Stimulated activated CD8-positive, alpha-beta memory T cell treated with anti-CD3 and anti-CD28 coated beads, Interleukin-2, amount 100 ng/mL, for 1 hour (primary cell): ENCODE data around the gene TOR4A.

Source experiments
- DNase-seq, 2 donors: peaks; one replicate each; pipeline ENCODE4 v3.0.0-alpha.2; 2020; ENCODE audit warnings: low read depth in 2 of 2

TOR4A gene

DNA sequence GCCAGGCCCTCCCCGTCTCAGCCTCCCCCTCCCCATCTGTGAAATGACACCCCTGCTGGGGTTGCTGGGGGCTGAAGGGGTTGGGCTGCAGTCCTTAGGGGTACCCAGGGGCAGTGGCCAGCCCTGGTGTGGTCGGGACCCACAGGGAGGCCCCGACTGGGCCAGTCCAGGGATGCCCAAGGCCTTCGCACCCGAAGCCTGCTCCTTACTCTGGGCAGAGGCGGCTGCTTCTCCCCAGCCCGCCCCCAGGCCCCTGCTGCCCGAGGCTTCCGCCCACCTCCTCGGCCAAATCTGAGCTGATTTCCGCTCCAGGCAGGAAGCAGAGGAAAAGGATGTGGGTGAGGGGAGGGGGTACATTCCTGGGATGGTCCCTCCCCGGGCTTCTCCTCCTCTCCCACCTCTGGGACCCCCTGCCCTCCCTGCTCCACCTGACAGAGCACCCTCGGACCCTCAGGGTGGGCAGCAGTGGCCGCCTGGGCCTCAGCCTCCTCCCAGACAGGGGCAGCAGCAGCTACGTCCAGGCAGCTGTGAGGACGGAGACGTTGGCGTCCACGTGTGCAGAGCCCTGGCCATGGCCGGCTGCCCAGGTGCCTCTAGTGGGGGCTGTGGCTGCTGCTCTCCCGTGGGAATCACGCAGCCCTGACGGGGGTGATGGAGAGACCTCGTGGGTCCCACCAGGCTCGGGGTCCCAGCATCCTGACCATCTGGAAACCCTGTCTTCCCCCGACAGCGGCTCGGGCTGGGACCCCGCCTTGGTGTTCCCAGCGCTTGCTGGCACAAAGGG lies 28.7 kb downstream of the TOR4A start:
- DNase-seq = no peak

DNA sequence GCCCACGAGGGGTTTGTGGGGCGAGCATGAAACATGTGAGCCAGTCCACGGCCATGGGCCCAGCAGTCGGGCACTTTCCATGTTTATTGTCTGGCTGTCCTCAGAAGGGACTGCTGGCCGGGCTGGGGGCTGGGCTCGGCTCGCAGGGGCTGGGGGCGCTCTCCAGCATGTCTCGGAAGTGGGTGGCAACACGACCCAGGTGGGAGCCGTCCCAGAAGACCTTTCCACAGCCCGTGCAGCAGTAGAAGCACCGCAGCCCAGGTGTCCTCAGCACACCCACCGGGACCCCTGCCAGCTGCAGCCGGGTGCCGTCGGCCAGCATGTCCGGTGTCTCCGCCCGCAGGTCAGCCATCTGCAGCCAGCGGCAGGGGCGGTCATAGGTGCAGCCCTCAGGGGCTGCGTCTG lies 29.3 kb downstream of the TOR4A start:
- no peak for DNase-seq

DNA sequence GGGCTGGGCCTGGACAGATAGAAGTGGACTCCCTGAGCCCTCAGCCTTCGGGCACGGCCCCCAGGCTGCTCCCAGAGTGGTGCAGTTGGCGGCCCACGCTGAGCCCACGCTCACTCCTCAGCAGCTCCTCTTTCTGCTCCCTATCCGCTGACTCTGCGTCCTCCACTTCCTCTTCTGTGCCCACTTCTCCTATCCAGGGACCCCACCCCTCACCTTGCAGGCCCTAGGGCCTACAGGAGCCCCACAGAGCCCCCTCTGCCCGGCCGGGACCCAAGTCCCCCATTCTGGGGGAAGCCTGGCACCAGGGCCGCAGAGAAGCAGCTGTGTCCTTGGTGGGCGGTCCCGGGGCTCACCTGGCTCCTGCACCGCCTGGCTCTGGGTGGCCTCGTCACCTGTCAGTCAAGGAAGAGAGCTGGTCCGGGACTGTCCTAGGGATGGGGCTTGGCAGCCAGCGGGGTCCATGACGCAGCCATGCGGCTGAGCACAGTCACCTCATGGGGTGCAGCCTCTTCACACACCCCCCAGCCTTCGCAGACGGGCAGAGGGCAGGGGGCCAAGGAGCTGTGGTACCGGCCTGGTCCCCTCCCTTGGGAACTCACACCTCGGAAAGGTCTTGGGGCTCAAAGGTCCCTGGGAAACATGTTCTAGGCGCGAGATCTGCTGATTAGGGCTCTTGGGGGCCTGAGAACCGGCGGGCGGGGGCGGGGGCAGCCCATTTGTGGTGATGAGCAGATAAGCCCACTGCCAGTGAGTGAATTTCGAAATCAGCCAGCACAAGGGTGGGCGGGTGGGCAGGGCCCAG lies 29.9 kb downstream of the TOR4A start:
- no peak for DNase-seq

DNA sequence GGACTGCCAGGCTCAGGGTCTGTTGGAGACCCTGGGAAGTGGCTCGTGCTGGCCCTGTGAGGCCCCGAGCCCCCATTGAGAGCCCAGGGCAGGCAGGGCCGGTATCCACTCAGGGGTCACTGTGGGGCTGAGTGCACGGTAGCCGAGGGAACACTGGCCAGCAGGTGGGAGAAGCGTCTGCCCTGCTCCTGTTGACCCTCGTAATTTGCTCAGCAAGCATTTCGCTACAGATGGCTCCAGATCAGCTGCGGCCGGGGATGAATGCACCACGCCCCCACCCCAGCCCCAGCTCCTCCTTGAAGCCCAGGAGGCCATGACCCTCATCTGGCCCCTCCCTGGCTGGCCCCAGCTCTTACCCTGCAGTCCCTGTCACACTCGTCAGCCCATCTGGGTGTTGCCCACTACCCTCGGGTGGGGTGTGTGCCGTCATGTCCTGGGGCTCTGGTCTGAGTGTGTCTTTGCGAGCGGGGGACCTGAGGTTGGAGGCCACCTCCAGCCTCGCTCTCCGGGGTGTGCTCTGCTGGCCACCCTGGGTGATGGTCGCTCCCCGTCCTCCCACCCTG lies 30.6 kb downstream of the TOR4A start:
- DNase-seq = no peak

DNA sequence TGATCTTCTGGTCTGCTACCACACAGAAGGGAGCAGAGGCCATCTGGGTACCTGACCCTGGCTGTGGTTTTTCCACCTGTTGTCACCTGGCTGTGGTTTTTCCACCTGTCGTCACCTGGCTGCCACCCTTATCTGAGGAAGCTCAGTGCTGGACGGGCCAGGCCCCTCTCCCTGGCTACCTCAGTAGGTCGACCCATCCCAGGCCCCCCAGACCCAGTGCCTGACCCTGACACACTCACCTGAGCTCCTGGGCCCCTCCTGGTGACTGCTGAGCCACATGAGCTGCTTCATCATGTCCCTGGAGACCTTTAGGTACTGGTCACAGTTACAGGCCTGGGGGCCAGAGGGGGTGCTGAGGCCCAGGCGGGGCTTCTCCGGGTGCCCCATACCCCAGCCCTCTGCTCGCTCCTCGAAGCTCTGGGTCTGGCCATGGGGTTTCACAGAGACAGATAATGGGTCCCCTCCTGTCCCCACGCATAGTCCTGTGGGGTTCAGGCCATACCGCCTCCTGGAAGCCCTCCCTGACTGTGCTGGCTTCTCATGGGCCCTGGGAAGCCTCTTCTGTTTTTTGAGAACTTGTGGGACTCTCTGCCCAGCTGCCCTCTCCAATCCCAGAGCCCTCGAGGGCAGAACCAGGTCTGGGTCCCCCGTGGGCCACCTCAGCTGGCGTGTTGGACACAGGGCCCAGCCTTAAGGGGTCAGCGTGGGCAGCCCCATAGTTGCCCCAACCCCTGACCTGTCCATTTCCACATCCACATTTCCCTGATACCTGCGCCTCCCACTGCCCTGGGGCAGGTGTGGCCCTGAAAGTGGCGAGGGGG lies 32.1 kb downstream of the TOR4A start:
- no peak for DNase-seq

DNA sequence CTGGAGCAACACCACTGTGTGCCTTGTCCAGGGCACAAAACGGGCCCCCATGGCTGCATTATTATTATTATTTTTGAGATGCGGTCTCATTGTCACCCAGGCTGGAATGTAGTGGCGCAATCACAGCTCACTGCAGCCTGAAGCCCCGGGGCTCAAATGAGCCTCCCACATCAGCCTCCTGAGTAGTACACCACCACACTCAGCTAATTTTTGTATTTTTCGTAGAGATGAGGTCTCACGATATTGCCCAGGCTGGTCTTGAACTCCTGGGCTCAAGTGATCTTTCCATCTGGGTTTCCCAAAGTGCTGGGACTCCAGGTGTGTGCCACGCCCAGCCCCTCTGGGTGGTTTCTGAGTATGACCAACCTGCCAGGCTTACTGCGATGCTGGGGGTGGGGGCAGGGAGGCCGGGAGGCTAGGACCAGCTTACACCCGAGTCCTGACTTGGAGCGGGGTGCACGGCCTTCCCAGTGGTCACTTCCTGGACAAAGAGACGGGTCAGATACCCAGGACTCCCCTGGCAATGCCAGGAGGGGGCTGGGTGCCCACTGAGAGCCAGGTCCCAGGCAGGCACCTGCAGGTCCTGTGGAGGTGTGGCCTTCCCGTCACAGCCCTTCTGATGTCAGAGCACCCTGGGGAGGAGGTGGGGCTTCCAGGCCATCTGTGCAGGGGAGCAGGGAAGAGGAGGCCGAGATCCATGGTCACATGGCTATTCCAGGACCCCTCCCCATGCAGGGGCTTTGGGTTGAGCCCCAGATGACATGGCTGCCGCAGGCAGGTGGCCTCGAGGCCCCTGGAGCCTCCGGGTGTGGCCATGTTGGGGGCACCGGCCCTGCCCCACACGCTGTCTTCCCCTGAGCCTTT lies 32.9 kb downstream of the TOR4A start:
- DNase-seq = no peak

DNA sequence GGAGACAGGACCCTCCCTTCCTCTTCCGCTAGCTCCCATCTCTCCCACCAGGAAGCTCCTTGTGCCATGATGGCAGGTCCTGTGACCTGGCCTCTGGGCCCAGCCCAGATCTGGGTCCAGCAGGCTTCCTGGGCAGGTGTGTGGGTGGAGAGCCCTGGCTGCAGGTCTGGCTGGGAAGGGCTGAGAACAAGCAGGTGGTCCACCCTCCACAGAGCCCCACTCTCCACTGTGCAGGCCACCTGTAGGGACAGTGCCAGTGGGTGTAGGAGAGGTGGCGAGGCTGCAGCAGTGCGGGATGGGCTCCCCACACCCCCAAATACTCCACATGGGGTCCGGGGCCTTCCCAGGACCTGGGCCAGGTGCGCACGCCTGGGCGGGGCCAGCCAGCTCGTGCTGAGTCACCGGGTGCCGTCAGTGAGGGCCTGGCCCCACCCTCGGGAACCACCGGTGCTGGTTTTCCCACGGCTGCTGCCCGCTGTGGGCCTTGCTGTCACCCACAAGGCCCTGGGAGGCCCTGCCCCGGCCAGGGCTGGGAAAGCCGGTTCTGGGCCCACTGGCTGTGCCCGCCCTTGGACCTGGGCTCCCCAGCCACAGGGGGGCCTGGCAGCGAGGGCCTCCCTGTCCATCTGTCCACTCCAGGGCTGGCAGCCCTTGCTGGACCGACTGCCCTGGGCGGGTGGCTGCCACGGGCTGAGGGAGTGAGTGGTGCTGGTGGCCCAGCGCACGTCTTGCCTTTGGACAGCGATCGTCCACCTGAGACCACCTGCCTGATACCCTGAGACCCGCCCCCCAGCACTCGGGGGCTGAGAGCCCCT lies 33.9 kb downstream of the TOR4A start:
- DNase-seq = no peak

DNA sequence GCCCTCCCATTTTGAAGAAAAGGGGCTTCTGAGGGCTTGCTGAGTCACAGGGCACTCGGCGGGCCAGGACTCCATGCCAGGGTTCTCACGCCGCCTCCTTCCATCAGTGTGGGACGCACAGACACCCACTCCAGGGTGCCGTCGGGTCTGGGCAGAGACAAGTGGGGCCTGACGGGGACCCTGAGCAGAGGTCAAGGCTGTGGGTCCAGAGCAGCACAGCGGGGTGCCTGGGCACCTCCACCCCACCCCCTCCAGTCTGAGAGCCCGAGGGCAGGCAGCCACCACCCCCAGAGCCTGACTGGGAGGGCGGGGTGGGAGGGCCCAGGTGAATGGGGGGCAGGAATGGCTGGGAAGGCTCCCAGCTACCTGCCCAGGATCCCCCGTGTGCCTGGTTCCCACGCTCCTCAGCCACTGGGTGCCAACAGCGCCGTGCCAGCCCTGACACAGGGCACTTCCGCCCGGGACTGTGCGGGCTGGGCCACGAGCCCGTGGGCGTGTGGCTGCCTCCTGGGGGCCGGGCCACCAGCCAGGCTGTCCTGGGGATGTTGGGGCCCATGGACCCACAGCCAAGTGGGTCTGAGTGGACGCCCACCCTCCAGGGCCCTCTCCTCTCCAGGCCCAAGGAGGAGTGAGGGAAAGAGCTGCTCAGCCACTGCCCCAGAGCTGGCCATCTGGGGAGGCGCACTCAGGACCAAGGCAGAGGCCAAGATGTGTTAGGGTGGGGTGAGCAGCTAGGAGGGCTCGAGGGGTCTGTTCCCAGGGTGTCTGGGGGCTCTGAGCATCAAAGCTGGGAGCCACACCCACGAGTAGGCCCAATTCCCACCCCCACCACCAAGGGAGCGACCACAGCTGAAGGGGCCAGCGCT lies 34.7 kb downstream of the TOR4A start:
- DNase-seq = no peak

DNA sequence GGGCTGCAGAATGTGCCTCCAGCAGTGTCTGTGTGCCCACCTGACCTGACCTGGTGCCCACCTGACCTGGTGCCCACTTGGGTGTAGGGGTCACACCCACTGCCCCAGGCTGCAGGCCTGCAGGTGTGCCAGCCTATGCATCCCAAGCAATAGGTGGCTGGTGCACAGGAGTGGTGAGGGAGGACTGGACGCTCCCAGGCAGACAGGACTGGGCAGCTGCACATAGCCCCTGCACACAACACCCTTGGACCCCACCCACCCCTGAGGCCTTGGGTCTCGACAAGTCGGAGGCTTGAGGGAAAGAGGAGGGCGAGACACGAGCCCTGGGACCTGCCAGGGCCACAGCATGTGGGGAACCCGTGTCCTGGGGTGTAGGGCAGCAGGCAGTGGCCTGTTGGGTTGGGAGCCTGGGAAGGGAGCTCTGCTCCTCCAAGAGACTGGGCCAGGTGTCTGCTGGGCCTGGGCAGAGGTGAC lies 35.4 kb downstream of the TOR4A start:
- DNase-seq = no peak

DNA sequence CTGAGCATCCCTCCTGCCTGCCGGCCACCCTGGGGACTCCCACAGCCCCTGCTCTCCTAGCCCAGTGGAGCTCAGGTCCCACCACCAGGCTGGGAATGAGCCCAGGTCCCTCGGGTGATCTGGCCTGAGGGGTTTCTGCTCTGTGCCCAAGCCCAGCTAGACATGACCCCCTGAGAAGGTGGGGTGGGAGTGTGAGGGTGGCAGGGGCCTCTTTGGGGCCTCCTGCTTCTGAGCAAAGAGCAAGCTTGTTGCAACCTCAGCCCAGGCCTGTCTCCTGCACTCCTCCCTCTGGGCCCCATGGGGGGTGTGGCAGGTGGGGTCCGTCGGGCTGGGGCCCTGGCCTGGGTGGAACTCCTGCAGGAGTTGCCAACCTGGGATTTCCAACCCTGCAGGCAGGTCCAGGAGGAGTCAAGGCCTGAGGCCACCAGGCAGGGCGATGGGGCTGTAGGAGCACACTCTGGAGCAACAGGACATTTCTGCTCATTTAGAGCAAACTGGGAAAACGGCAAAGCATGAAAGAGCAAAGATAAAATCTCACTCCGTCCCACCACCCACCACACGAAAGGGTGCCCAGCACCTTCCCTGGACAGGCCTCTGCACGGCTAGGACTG lies 35.9 kb downstream of the TOR4A start:
- DNase-seq = no peak

DNA sequence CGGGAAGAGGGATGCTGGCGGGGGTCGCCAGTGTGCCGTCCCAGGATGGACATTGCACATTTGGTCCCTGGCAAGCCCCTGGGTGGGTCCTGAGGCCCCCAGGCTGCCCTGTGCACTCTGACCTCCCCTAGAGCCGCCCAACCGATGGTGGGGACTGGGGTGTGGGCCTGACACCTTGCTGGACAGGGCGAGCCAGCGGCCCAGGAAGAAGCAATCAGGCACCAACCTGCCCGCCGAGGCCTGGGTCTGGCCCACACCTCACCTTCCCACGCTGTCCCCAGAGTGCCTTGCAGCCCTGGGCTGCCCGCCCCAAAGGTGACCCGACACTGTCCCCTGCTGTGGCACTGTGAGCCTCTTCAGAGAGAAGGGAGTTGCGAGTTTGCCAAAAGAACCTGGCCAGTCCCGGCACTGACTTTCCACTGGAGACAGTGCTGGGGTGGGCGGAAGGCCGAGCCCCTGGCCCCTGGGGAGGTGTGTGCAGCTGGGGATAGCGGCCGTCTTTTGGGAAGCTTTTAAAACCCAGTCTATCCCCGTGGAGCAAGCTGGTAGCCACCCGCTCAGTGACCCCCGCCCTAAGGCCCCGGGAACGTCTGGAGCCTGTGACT lies 36.5 kb downstream of the TOR4A start:
- DNase-seq = no peak

DNA sequence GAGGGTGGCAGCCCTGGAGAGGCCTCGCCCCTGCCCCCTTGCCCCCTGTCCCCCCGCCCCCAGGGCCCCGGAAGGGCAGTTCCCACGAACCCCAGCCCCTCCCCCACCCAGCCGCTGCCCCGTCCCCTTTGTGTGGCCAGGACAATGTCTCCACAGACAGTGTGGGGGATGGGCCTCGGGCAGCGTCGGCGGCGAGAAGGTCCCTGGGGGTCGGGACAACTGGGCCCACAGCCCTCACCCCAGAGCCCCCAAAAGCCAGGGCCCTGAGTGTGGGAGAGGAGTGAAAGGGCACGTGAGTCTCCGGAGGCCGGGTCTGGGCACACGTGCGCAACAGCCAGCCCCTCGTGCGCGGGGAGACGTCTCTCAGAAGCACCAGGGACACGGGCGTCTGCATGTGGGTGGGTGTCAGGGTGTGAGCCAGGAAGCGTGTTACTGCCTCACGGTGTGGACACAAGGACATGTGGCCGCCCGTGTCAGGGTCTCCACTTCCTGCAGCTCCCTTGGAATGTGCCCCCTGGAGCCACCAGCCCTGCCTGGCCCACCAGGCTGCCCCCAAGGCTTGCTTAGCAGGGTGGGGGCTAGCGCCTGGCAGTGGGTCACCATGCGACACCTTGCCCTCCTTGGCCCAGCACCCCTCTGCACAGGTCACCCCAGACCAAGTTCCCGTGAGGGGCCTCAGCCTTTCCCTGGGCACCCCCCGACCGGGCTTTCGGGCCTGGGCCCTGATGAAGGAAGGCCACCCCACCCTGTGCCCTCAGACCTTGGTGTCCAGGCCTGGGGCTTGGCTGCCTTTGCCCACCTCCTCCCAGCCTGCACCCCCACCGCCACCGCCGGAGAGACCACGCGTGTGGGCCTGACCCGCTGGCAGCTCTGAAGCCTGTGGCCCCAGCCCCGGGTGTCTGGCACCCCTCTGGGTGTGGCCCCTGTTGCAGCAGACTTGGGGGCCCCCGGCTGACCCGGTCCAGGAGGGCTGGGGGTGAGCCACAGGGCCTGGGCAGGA lies 37.3 kb downstream of the TOR4A start:
- no peak for DNase-seq

DNA sequence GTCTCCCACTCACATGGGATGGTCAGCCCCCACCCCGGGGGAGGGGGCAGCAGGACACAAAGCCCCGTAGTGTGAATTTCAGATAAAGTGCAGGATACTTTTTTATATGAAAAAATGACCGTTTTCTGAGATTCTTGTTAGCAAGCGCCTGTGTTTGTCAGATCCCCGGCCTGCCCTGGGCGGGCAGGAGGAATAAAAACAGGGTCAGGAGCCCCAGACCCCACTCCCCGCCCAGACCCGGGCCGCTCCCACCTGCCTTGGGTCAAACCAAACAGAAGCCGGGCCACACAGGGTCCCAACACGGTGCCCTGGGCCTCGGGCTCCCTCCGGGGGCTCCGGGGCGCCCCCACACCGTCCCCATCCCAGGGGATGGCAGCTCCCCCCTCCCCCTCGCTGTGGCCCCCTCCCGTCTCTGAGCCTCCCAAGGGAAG lies 38.1 kb downstream of the TOR4A start:
- no peak for DNase-seq

DNA sequence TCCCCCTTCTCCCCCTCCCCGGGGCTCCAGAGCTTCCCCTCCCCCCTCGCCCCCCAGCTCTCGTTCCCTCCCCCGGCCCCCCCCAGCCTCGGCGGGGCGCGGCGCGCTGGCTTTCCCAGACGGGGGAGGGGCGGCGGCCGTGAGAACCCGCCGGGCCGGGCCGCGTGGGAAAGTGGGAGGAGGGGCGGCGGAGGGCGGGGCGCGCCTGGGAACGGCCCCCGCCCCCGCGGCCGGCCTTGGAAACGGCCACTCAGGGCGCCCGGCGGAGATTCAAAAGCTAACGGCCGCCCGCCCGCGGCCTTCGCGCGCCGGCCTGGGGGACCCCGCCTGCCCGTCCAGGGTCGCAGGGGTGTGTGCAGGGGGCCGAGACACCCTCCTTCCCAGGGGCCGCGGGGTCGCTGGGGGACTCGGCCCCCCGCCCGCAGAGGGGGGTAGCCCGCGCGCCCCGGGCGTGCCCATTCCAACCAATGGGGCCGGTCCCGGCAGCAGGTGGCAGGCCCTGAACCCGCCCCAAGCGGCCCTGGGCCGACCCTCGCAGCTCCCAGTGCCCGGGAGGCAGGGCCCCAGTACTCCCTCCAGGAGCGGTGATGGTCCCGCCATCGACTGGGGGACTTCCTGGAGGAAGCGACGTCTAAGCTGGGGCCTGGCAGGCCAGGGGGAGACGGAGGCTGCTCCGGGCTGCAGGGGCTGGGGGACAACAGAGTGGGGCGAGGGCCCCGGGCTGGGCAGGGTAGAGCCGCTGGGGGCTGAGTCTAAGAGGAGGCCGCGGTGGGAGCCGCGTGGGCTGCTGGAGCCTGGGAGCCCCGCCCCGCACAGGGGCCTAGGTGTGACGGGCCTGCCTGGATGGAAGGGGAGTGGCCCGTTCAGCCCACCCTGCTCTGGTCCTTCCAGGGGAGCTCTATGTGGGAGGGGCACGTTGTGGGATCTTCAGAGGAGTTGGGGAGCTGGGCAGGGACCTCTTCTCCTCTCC lies 38.8 kb downstream of the TOR4A start:
- DNase-seq = no peak

DNA sequence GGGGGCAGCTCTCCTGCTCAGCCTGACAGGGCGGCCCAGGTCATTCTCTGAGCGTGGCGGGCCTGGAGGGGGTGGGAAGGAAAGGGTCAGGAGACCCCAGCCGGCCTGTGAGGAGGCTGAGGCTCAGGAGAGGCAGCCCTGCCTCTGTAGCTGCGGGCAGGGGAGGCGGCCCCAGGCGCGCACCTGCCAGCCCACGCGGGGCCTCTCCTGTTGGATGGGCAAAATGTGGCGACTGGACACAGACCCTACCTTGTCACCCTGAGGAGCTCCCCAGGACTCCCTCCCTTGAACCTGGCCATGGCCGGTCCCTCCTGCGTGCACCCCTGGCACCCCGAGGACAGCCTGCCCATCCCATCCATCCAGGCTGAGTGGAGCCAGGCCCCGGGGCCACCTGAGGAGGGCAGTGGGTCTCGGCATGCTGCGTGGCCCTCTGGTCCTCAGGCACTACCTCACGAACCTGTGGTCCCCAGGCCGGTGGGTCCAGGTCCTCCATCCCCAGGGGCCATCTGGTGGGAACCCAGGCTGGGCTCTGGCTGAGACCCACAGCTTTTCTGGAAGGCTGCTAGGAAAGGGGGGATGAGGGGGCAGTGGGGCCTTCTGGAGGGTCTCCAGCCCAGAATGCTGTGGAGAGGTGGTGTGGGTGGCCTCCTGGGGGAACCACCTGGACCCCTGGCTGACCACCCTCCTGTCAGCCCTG lies 39.6 kb downstream of the TOR4A start:
- DNase-seq = no peak
